GM12878 (cell line): ENCODE measurements around the gene TPRN. TPM values are rescaled to one million over a fixed set of nuclear protein-coding genes. Genes with fewer than 3 reads are reported as not detected.

Experiments
- ATAC-seq: fragments of 200-7000 bp; cut with Tn5 transposase; 3 replicates; pipeline ENCODE4 v1.9.1; 2020; ENCODE audit warnings: mild to moderate bottlenecking, moderate library complexity
- BruUV-seq: library from RNA; stranded (reverse); fragments of 400-500 nt; replicated peaks from 2 replicates; lab custom pipeline; 2021; lab: Mats Ljungman, UMichigan
- CTCF ChIA-PET: fragments of 300-600 bp; sonication (Branson Sonifier 250); formaldehyde crosslinking; extraction: SDS; loops from one replicate; lab custom pipeline; 2021; ENCODE audit warnings: inconsistent platforms; lab: Yijun Ruan, JAX
- POLR2A ChIA-PET: fragments of 350-600 bp; formaldehyde crosslinking; extraction: SDS; loops from one replicate; lab custom pipeline; 2021; ENCODE audit warnings: inconsistent platforms; lab: Charles Lee
- RAD21 ChIA-PET: fragments of 300-600 bp; sonication (Branson Sonifier 250); formaldehyde crosslinking; loops from one replicate; lab custom pipeline; 2023; ENCODE audit warnings: antibody characterized with exemption; ENCODE audit not compliant: unreplicated experiment; lab: Charles Lee
- SMC1A ChIA-PET: fragments of 300-600 bp; sonication (Branson Sonifier 250); formaldehyde crosslinking; loops from one replicate; lab custom pipeline; 2023; ENCODE audit not compliant: unreplicated experiment, uncharacterized antibody; lab: Charles Lee
- DNase-seq: peaks from one replicate; pipeline ENCODE4 v3.0.0-alpha.2; 2011; ENCODE audit warnings: low read depth, low spot score
- FAIRE-seq: peaks from 3 replicates; lab custom pipeline; 2011; peaks lifted over from hg19 to GRCh38; lab: Jason Lieb, UNC
- H2AFZ ChIP-seq: 2 replicates; pipeline ENCODE4 v1.6.0; 2011; ENCODE audit warnings: low read depth, low read length, control low read depth; ENCODE audit not compliant: control insufficient read depth
- H3K27ac ChIP-seq: 2 replicates; pipeline ENCODE4 v1.5.1; 2011; ENCODE audit warnings: control low read depth; ENCODE audit not compliant: control insufficient read depth, insufficient read depth
- H3K27me3 ChIP-seq, 2 experiments: replicated peaks in 1 of 2; 2 replicates each; pipeline versions ENCODE4 v1.6.0 to v1.6.1; 2011; ENCODE audit warnings: low read length in 1 of 2; ENCODE audit not compliant: control insufficient read depth in 2 of 2, insufficient read depth in 2 of 2
- H3K36me3 ChIP-seq, 2 experiments: 2 replicates each; pipeline ENCODE4 v1.5.1; 2011; ENCODE audit warnings: low read length in 1 of 2; ENCODE audit not compliant: control insufficient read depth in 2 of 2, insufficient read depth in 2 of 2
- H3K4me1 ChIP-seq: 2 replicates; pipeline ENCODE4 v1.6.1; 2011; ENCODE audit warnings: mild to moderate bottlenecking, low read length, moderate library complexity, mixed read lengths; ENCODE audit not compliant: control insufficient read depth, insufficient read depth
- H3K4me2 ChIP-seq: 2 replicates; pipeline ENCODE4 v1.6.0; 2011; ENCODE audit warnings: control low read depth; ENCODE audit not compliant: control insufficient read depth, insufficient read depth
- H3K4me3 ChIP-seq: fragments of 200-600 bp; sonication (generic); 2 replicates; pipeline ENCODE4 v1.5.1; 2016
- H3K79me2 ChIP-seq: 2 replicates; pipeline ENCODE4 v1.6.0; 2011; ENCODE audit warnings: low read length; ENCODE audit not compliant: control insufficient read depth, insufficient read depth
- H3K9ac ChIP-seq: 2 replicates; pipeline ENCODE4 v1.8.0; 2011; ENCODE audit warnings: low read length, control low read depth, mixed read lengths; ENCODE audit not compliant: control insufficient read depth, insufficient read depth
- H3K9me3 ChIP-seq: replicated peaks from 3 replicates; pipeline ENCODE4 v1.5.1; 2011; ENCODE audit warnings: mild to moderate bottlenecking, low read length; ENCODE audit not compliant: control insufficient read depth, insufficient read depth
- H4K20me1 ChIP-seq: 2 replicates; pipeline ENCODE4 v1.6.0; 2011; ENCODE audit not compliant: control insufficient read depth, insufficient read depth
- BCL11A ChIP-seq: IDR thresholded peaks from 2 replicates; pipeline ENCODE4 v1.6.1; 2011; ENCODE audit warnings: low read depth, low read length
- CBFB ChIP-seq: IDR thresholded peaks from 2 replicates; pipeline ENCODE4 v1.6.1; 2016; ENCODE audit warnings: antibody characterized with exemption, low read depth
- CEBPZ ChIP-seq: fragments of 150-350 bp; IDR thresholded peaks from 2 replicates; pipeline ENCODE4 v1.6.1; 2016; ENCODE audit warnings: low read depth, low read length
- CREB1 ChIP-seq: IDR thresholded peaks from 2 replicates; pipeline ENCODE4 v1.6.1; 2012; ENCODE audit warnings: low read depth, mild to moderate bottlenecking, inconsistent platforms
- HDAC6 ChIP-seq: fragments of 200-600 bp; sonication (generic); IDR thresholded peaks from one replicate; pipeline ENCODE4 v1.8.0; 2017; ENCODE audit warnings: antibody characterized with exemption; ENCODE audit not compliant: unreplicated experiment
- IRF4 ChIP-seq: IDR thresholded peaks from 2 replicates; pipeline ENCODE4 v1.6.1; 2011; ENCODE audit warnings: low read depth, low read length
- MXI1 ChIP-seq: fragments of 150-350 bp; IDR thresholded peaks from 2 replicates; pipeline ENCODE4 v1.6.1; 2011; ENCODE audit warnings: low read depth, mild to moderate bottlenecking, inconsistent platforms, low read length, improper control_type of control experiment
- NFIC ChIP-seq: IDR thresholded peaks from 2 replicates; pipeline ENCODE4 v1.6.1; 2012; ENCODE audit warnings: low read depth, mild to moderate bottlenecking, inconsistent platforms, low read length, moderate library complexity
- NRF1 ChIP-seq: conservative IDR thresholded peaks from 2 replicates; pipeline ENCODE4 v1.6.1; 2011; ENCODE audit warnings: mild to moderate bottlenecking, low read depth, low read length, improper control_type of control experiment
- PAX8 ChIP-seq: fragments of 450-650 bp; IDR thresholded peaks from 2 replicates; pipeline ENCODE4 v1.6.1; 2017; ENCODE audit warnings: mild to moderate bottlenecking, moderate library complexity
- RB1 ChIP-seq: fragments of 450-650 bp; formaldehyde crosslinking; IDR thresholded peaks from 2 replicates; pipeline ENCODE4 v1.6.1; 2017; ENCODE audit warnings: mild to moderate bottlenecking, borderline replicate concordance
- SREBF1 ChIP-seq: IDR thresholded peaks from 2 replicates; pipeline ENCODE4 v1.6.1; 2012; ENCODE audit warnings: mild to moderate bottlenecking, low read length
- SUPT20H ChIP-seq: IDR thresholded peaks from 2 replicates; pipeline ENCODE4 v1.6.1; 2011; ENCODE audit warnings: low read depth, mild to moderate bottlenecking, low read length, moderate library complexity, borderline replicate concordance; ENCODE audit not compliant: control insufficient read depth
- ZNF274 ChIP-seq: IDR thresholded peaks from one replicate; pipeline ENCODE4 v1.8.0; 2011; ENCODE audit not compliant: insufficient read length, insufficient read depth
- WGBS: methylation state at CpG from one replicate; pipeline ENCODE4 v1.1.6; 2016; ENCODE audit warnings: low lambda C conversion rate; ENCODE audit not compliant: insufficient replicate concordance, insufficient coverage; ENCODE audit errors: missing lambda C conversion rate; 5-methylcytosine and 5-hydroxymethylcytosine counted together
- in situ Hi-C: fragments of 300-500 bp; cut with MboI; formaldehyde crosslinking; loops from 9 replicates; pipeline ENCODE4 v1.14.3; 2018; ENCODE audit warnings: mixed read lengths
- intact Hi-C: fragments of 100-400 bp; cut with micrococcal nuclease; formaldehyde crosslinking; loops from one replicate; pipeline ENCODE4 v1.14.2; 2022; ENCODE audit not compliant: unreplicated experiment
- polyA plus RNA-seq, 11 experiments: library from polyadenylated mRNA; depleted of rRNA in 4 of 11; unstranded in 6 of 11; stranded (reverse) in 5 of 11; fragments of >200 nt; fragmentation: Nextera tagmentation in 4 of 11; fragmentation: Illumina TruSeq in 1 of 11; extraction: Ambion mirVana in 4 of 11; extraction: Trizol in 1 of 11; gene quantifications; 1 replicate in 1 of 11; 2 replicates in 10 of 11; pipeline versions ENCODE4 v1.2.1 to v1.2.3, GENCODE V29; 2011 to 2016; ENCODE audit warnings: inconsistent platforms in 2 of 11, missing spikeins in 2 of 11, low read depth in 1 of 11
- total RNA-seq, 4 experiments: library from RNA; depleted of rRNA in 3 of 4; stranded (reverse); fragments of >200 nt in 3 of 4; fragmentation: Illumina TruSeq in 1 of 4; extraction: Trizol in 1 of 4; gene quantifications; 2 replicates each; pipeline versions ENCODE4 v1.2.1 to v1.2.3, GENCODE V29; 2013 to 2021
- TF ChIP-seq, protein P1 (sequence below): IDR thresholded peaks from 2 replicates; pipeline ENCODE4 v1.6.1; 2012; ENCODE audit warnings: low read length, inconsistent platforms

Gene TPRN
- total and polyA plus RNA-seq, 10 of the 15 experiments (the other 5 are each of a cell fraction or from before 2014, with no cell fraction given): 0.18 to 19.5 (median 3.1) TPM

- in situ Hi-C loops: no loop called here
- Histone ChIP-seq H3K4me1 (peaks cover 4% of the 10 kb centered on the region; the same call in 1 of the 2 replicates), H3K27me3 (no peaks in the 10 kb centered on the region), H3K27ac (no peak overlapping the region), H3K9me3 (no peaks in the 10 kb centered on the region), H3K79me2 (peaks cover 4% of the 10 kb centered on the region), H3K36me3 (peaks cover 7 to 28% of the 10 kb centered on the region in 2 experiments), H3K9ac (no peak overlapping the region), H4K20me1 (no peaks in the 10 kb centered on the region), H3K4me3 (no peak overlapping the region), H2AFZ (no peak overlapping the region), H3K4me2 (no peak overlapping the region)
- SMC1A ChIA-PET: no interaction called here
- RAD21 ChIA-PET: no interaction called here
- POLR2A ChIA-PET: interaction anchor here (0.6 kb wide), 1 partner anchor 88 kb away, joined by 3 read pairs; no protein-coding TSS in a partner anchor
- intact Hi-C loops: no loop called here
- FAIRE-seq (no peak), DNase-seq (no peak), ATAC-seq (no peak)
- TF ChIP-seq RB1 (no peak), SREBF1 (no peak), NFIC (no peak), NRF1 (no peak), SUPT20H (no peak)
- 93% methylated on average over 20 of the region's 22 CpGs for WGBS
- BruUV-seq: no TSS peak
- CTCF ChIA-PET: no interaction called here
These were observed 18.9 kb downstream of the TPRN start for GRCh38 chr9:137181680-137182079.

DNA sequence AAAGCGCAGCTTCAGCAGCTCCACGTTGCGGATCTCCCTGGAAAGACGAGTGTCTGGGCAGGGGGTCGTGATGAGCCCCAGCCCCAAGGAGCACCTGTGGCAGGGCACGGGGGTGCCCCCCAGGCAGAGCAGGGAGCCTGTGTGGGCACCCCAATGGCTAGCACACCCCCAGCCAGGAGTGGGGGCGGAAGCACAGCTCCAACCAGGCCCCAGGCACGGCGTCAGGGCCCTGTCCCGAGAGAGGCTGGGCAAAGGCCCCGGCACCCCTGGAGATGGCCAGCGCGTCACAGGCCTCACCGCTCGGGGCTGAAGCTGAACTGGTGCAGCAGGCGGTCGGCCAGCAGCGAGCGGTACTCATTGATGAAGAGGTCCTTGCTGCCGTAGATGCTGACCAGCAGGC, 20.1 kb downstream of the TPRN start:
- Histone ChIP-seq H3K36me3 (peaks cover 7 to 28% of the 10 kb centered on the region in 2 experiments), H3K27me3 (no peaks in the 10 kb centered on the region), H3K4me3 (no peak overlapping the region), H3K9me3 (no peaks in the 10 kb centered on the region), H3K4me1 (no peaks in the 10 kb centered on the region), H3K4me2 (no peak overlapping the region), H2AFZ (no peak overlapping the region), H3K27ac (no peak overlapping the region), H3K9ac (no peak overlapping the region), H3K79me2 (no peaks in the 10 kb centered on the region), H4K20me1 (no peaks in the 10 kb centered on the region)
- CTCF ChIA-PET: no interaction called here
- ATAC-seq (no peak), DNase-seq (no peak), FAIRE-seq (no peak)
- intact Hi-C loops: no loop called here
- WGBS: 92% methylated on average over 16 of the region's 20 CpGs
- in situ Hi-C loops: no loop called here
- POLR2A ChIA-PET: no interaction called here
- no TSS peak for BruUV-seq
- SMC1A ChIA-PET: interaction anchor here (0.9 kb wide), 1 partner anchor 9 kb away, joined by 3 read pairs; no protein-coding TSS in a partner anchor
- RAD21 ChIA-PET: interaction anchor here (0.5 kb wide), 1 partner anchor 53 kb away, joined by 3 read pairs; no protein-coding TSS in a partner anchor
- TF ChIP-seq CREB1 (no peak), MXI1 (no peak), HDAC6 (no peak), IRF4 (no peak), PAX8 (no peak), CEBPZ (no peak), ZNF274 (no peak), CBFB (no peak), BCL11A (no peak)
- TF ChIP-seq, protein P1, sequence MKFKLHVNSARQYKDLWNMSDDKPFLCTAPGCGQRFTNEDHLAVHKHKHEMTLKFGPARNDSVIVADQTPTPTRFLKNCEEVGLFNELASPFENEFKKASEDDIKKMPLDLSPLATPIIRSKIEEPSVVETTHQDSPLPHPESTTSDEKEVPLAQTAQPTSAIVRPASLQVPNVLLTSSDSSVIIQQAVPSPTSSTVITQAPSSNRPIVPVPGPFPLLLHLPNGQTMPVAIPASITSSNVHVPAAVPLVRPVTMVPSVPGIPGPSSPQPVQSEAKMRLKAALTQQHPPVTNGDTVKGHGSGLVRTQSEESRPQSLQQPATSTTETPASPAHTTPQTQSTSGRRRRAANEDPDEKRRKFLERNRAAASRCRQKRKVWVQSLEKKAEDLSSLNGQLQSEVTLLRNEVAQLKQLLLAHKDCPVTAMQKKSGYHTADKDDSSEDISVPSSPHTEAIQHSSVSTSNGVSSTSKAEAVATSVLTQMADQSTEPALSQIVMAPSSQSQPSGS: no peak
